ENCODE results near the gene PLA2G6. TPM values are rescaled to one million over a fixed set of nuclear protein-coding genes. Genes with fewer than 3 reads are reported as not detected.
A peak's percentile ranks its signal among the peaks of the same experiment; 100 is the strongest.
"Not testable (repeated sequence)": the region's sequence is repeated elsewhere in the genome, so short reads cannot be mapped to it uniquely, and the experiment has no call there.

The PLA2G6 gene
- total RNA-seq, 1 experiment from 2014 or later: 18.7 TPM

DNA sequence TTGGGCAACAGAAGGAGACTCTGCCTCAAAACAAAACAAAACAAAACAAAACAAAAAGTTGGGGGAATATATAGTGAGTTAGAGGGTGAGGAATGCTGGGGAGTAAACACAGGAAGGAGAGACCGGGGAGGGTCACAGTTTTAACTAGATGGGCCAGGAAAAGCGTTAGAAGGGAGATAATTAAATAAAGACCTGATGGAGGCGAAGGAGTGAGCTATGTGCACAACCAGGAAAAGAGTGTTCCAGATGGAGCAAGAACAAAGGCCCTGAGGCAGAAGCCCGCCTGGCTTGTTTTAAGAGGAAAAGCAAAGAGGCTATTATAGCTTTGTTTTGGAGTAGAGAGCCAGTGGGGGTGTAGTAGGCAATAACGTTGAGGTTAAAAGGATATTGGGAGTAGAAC lies 4.8 kb upstream of the PLA2G6 start:
- POLR2A ChIA-PET: interaction anchor here (0.5 kb wide), 1 partner anchor 15 kb away, joined by 11 read pairs; the partner anchor contains the start of gene MAFF
- H3K4me1 Mint-ChIP-seq (ENCODE audit: low read depth, unreplicated experiment): peaks cover 11% of the 10 kb centered on the region
- Histone ChIP-seq H3K27me3 (replicated peaks; ENCODE audit: control insufficient read depth, insufficient read depth, low read length) (no peaks in the 10 kb centered on the region), H3K9me3 (no peaks in the 10 kb centered on the region), H3K4me1 (peaks cover 6% of the 10 kb centered on the region; the same call in 1 of the 2 replicates), H3K36me3 (ENCODE audit: control insufficient read depth, insufficient read depth, low read length) (no peaks in the 10 kb centered on the region), H3K4me3 (ENCODE audit: low read depth, low read length) (no peak overlapping the region)
- BruUV-seq (replicated peaks): no TSS peak
- H3K27ac Mint-ChIP-seq (ENCODE audit: unreplicated experiment): no peak overlapping the region
- peaks cover 17% of the 10 kb centered on the region for H3K36me3 Mint-ChIP-seq (ENCODE audit: insufficient read depth, unreplicated experiment)
- CTCF ChIA-PET: interaction anchor here (0.6 to 0.7 kb wide), 2 partner anchors 41 to 87 kb away, joined by 3 to 4 read pairs; no protein-coding TSS in a partner anchor
- no peaks in the 10 kb centered on the region for H3K27me3 Mint-ChIP-seq (ENCODE audit: insufficient read depth, unreplicated experiment)
- TF ChIP-seq CTCF (IDR thresholded peaks at IDR 0.05; ENCODE audit: insufficient read depth in 1 of 2, low read depth in 1 of 2, low read length in 1 of 2, severe bottlenecking in 1 of 2, unreplicated experiment in 1 of 2): no peak
- no peaks in the 10 kb centered on the region for H3K9me3 Mint-ChIP-seq (ENCODE audit: unreplicated experiment)
- intact Hi-C loops (cut with micrococcal nuclease; ENCODE audit: unreplicated experiment): loop anchor here (2.0 to 10.0 kb wide), 2 partner anchors 14 to 72 kb away; partner anchors contain the start of genes BAIAP2L2 and MAFF
- H3K4me3 Mint-ChIP-seq (ENCODE audit: unreplicated experiment): no peak overlapping the region
- no peak for DNase-seq

- no peak overlapping the region for H3K27ac Mint-ChIP-seq (ENCODE audit: unreplicated experiment)
- no peaks in the 10 kb centered on the region for H3K9me3 Mint-ChIP-seq (ENCODE audit: unreplicated experiment)
- Histone ChIP-seq H3K9me3 (no peaks in the 10 kb centered on the region), H3K4me3 (ENCODE audit: low read depth, low read length) (no peak overlapping the region), H3K4me1 (peaks cover 21% of the 10 kb centered on the region), H3K27me3 (replicated peaks; ENCODE audit: control insufficient read depth, insufficient read depth, low read length) (no peaks in the 10 kb centered on the region), H3K36me3 (ENCODE audit: control insufficient read depth, insufficient read depth, low read length) (no peaks in the 10 kb centered on the region)
- peaks cover 27% of the 10 kb centered on the region for H3K4me1 Mint-ChIP-seq (ENCODE audit: low read depth, unreplicated experiment)
- H3K36me3 Mint-ChIP-seq (ENCODE audit: insufficient read depth, unreplicated experiment): peaks cover 17% of the 10 kb centered on the region
- TF ChIP-seq CTCF (IDR thresholded peaks at IDR 0.05; ENCODE audit: insufficient read depth in 1 of 2, low read depth in 1 of 2, low read length in 1 of 2, severe bottlenecking in 1 of 2, unreplicated experiment in 1 of 2): no peak
- intact Hi-C loops (cut with micrococcal nuclease; ENCODE audit: unreplicated experiment): loop anchor here (5.0 to 10.0 kb wide), 2 partner anchors 33 to 70 kb away; partner anchors contain the start of gene BAIAP2L2
- no TSS peak for BruUV-seq (replicated peaks)
- ChIA-PET POLR2A (no interaction called here), CTCF (no interaction called here)
- no peak overlapping the region for H3K4me3 Mint-ChIP-seq (ENCODE audit: unreplicated experiment)
- H3K27me3 Mint-ChIP-seq (ENCODE audit: insufficient read depth, unreplicated experiment): no peaks in the 10 kb centered on the region
- DNase-seq: no peak
Observed at GRCh38 chr22:38184788-38185187, 3.2 kb upstream of the PLA2G6 start.

DNA sequence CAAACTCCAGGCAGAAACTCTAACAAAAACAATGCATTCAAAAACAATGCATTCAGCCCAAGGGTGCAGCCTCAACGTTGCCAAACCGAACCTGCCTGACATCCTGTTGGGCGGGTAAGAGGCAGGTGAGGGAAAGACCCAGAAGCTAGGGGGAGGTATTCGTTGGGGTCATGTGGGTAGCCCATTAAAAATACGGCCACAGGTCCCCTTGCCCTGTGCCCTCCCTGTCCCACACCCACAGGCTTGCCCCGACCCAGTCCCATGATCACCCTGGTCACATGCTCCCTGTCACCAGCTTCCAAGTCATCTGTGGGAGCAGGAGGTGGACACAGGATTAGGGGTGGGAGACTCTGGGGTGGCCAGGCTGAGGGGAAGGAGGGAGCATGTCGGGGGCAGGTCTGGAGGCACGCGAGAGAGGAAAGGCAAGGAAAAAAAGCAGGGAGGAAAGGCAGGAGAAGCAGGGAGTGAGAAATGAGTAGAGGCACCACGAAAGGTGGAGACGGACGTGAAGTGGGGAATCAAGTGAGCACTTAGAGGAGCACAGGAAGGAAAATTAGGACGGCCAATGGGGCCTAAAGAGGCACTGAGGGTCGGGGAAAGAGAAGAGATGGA lies 683 bp downstream of the PLA2G6 start:
- Histone ChIP-seq H3K4me1 (peaks cover 44% of the 10 kb centered on the region), H3K36me3 (ENCODE audit: control insufficient read depth, insufficient read depth, low read length) (no peaks in the 10 kb centered on the region), H3K9me3 (no peaks in the 10 kb centered on the region), H3K27me3 (replicated peaks; ENCODE audit: control insufficient read depth, insufficient read depth, low read length) (no peaks in the 10 kb centered on the region), H3K4me3 (ENCODE audit: low read depth, low read length) (peak overlapping the region; percentile 55)
- H3K4me1 Mint-ChIP-seq (ENCODE audit: low read depth, unreplicated experiment): peaks cover 26% of the 10 kb centered on the region
- H3K9me3 Mint-ChIP-seq (ENCODE audit: unreplicated experiment): no peaks in the 10 kb centered on the region
- intact Hi-C loops (cut with micrococcal nuclease; ENCODE audit: unreplicated experiment): loop anchor here (2.0 to 10.0 kb wide), 3 partner anchors 22 to 66 kb away; partner anchors contain the start of gene BAIAP2L2
- H3K27ac Mint-ChIP-seq (ENCODE audit: unreplicated experiment): peak overlapping the region; percentile 99
- TF ChIP-seq CTCF (IDR thresholded peaks at IDR 0.05; ENCODE audit: insufficient read depth in 1 of 2, low read depth in 1 of 2, low read length in 1 of 2, severe bottlenecking in 1 of 2, unreplicated experiment in 1 of 2): no peak
- peak overlapping the region; percentile 97 for H3K4me3 Mint-ChIP-seq (ENCODE audit: unreplicated experiment)
- BruUV-seq (replicated peaks): TSS peak; percentile 58
- peaks cover 14% of the 10 kb centered on the region for H3K36me3 Mint-ChIP-seq (ENCODE audit: insufficient read depth, unreplicated experiment)
- POLR2A ChIA-PET: interaction anchor here (0.8 kb wide), 1 partner anchor 21 kb away, joined by 5 read pairs; the partner anchor contains the start of gene MAFF
- DNase-seq: peak; percentile 36 to 53
- CTCF ChIA-PET: interaction anchor here (0.7 kb wide), 1 partner anchor 80 kb away, joined by 3 read pairs; no protein-coding TSS in a partner anchor
- H3K27me3 Mint-ChIP-seq (ENCODE audit: insufficient read depth, unreplicated experiment): no peaks in the 10 kb centered on the region

GRCh38 chr22:38178605-38178937 lies 3.1 kb downstream of the PLA2G6 start:
- H3K36me3 ChIP-seq (ENCODE audit: control insufficient read depth, insufficient read depth, low read length); H3K27me3 Mint-ChIP-seq (ENCODE audit: insufficient read depth, unreplicated experiment); H3K4me3 ChIP-seq (ENCODE audit: low read depth, low read length); H3K9me3 ChIP-seq; H3K9me3 Mint-ChIP-seq (ENCODE audit: unreplicated experiment); CTCF ChIA-PET; DNase-seq; POLR2A ChIA-PET; H3K27me3 ChIP-seq (replicated peaks; ENCODE audit: control insufficient read depth, insufficient read depth, low read length); BruUV-seq (replicated peaks): not testable (repeated sequence)
- intact Hi-C loops (cut with micrococcal nuclease; ENCODE audit: unreplicated experiment): loop anchor here (1.0 kb wide), 1 partner anchor 14 kb away; no protein-coding TSS in a partner anchor
- H3K27ac Mint-ChIP-seq (ENCODE audit: unreplicated experiment): peak overlapping the region; percentile 99
- H3K4me1 ChIP-seq: peaks cover 44% of the 10 kb centered on the region
- peaks cover 26% of the 10 kb centered on the region for H3K4me1 Mint-ChIP-seq (ENCODE audit: low read depth, unreplicated experiment)
- H3K4me3 Mint-ChIP-seq (ENCODE audit: unreplicated experiment): peak overlapping the region; percentile 7
- H3K36me3 Mint-ChIP-seq (ENCODE audit: insufficient read depth, unreplicated experiment): peaks cover 21% of the 10 kb centered on the region

Data from Caco-2 (cell line).